SU-DHL-6 (cell line): Measurements from ENCODE around the gene RBM8A.

Experiments used
- EZH2phosphoT487 ChIP-seq: fragments of 200-600 bp; sonication (generic), shearing (Covaris generic); conservative IDR thresholded peaks from 2 replicates; pipeline ENCODE4 v1.6.1; 2018; ENCODE audit warnings: mild to moderate bottlenecking, antibody characterized with exemption, low read length, moderate library complexity, mixed read lengths
- TF ChIP-seq, protein P1 (sequence below): fragments of 200-600 bp; sonication (generic); IDR thresholded peaks from one replicate; pipeline ENCODE4 v1.5.1; 2017; ENCODE audit warnings: antibody characterized with exemption, mild to moderate bottlenecking, low read length, moderate library complexity; ENCODE audit not compliant: insufficient read depth, poor library complexity, severe bottlenecking

DNA sequence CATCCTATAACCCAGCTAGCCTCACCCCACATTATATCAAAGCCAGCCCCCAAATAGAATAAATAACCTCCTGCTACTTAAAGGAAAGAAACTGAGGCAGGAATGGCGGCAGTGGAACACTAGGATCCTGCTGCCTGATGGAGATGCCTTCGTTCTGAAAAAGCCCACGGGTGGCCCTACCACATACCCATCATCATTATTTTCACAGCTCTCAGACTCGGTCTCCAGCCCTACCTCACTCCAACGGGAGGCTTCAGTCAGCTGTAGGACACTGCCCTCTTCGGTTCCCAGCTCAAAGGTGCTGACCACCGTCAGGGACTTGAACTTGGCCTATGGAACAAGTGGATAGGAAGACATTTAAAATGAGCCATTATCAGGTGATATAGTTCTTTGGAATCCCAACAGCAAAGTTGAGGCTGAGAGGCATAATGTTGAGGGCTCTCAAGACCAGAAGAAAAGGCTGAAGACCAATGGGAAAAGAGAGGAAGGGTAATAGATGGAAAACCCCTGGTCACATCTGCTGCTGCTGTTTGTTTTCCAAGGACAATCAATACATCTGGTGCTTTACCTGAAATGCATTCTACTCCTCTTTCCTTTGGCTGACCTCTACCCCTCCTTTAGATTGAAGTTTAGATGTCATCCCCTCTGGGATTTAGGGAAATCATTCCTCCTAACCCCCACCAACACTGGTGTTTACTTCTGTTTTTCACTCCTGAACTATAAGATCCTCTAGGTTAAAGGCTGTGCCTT is 33.8 kb downstream of the RBM8A start:
- TF ChIP-seq EZH2phosphoT487, result no peak
- TF ChIP-seq, protein P1, sequence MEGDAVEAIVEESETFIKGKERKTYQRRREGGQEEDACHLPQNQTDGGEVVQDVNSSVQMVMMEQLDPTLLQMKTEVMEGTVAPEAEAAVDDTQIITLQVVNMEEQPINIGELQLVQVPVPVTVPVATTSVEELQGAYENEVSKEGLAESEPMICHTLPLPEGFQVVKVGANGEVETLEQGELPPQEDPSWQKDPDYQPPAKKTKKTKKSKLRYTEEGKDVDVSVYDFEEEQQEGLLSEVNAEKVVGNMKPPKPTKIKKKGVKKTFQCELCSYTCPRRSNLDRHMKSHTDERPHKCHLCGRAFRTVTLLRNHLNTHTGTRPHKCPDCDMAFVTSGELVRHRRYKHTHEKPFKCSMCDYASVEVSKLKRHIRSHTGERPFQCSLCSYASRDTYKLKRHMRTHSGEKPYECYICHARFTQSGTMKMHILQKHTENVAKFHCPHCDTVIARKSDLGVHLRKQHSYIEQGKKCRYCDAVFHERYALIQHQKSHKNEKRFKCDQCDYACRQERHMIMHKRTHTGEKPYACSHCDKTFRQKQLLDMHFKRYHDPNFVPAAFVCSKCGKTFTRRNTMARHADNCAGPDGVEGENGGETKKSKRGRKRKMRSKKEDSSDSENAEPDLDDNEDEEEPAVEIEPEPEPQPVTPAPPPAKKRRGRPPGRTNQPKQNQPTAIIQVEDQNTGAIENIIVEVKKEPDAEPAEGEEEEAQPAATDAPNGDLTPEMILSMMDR, result no peak
